ENCODE data around the gene ITGA6.

GRCh38 chr2:172454404-172455120 is 27.2 kb downstream of the ITGA6 start:
- TF ChIP-seq POLR2AphosphoS5 (IDR thresholded peaks at IDR 0.05; ENCODE audit: low read depth) (no peak), CTCF (conservative IDR thresholded peaks at IDR 0.05; ENCODE audit: low read depth in 2 of 2) (no peak), REST (IDR thresholded peaks at IDR 0.05; ENCODE audit: unreplicated experiment) (no peak), ETS1 (IDR thresholded peaks at IDR 0.05) (no peak), JUNB (IDR thresholded peaks at IDR 0.05; ENCODE audit: unreplicated experiment) (no peak), EZH2 (IDR thresholded peaks at IDR 0.05; ENCODE audit: low read depth, unreplicated experiment) (no peak), EZH2phosphoT487 (IDR thresholded peaks at IDR 0.05; ENCODE audit: unreplicated experiment) (no peak), STAT1 (IDR thresholded peaks at IDR 0.05; ENCODE audit: unreplicated experiment) (no peak), CREB1 (CRISPR knock-in tag; IDR thresholded peaks at IDR 0.05; ENCODE audit: low read depth) (no peak), ZNF114 (CRISPR knock-in tag; IDR thresholded peaks at IDR 0.05) (no peak), ZNF462 (CRISPR knock-in tag; IDR thresholded peaks at IDR 0.05) (no peak; the same call in 1 of the 2 replicates)

Measured in GM23338 (cell line).